Ishikawa (cell line): Measurements from ENCODE around the gene BDKRB2.

Source experiments
- FOXM1 ChIP-seq: IDR thresholded peaks from 2 replicates; pipeline ENCODE4 v1.6.1; 2012; ENCODE audit warnings: low read depth, borderline replicate concordance
- RAD21 ChIP-seq: IDR thresholded peaks from 2 replicates; pipeline ENCODE4 v1.6.1; 2012; ENCODE audit warnings: low read depth
- TF ChIP-seq, protein P1 (sequence below): IDR thresholded peaks from 2 replicates; pipeline ENCODE4 v1.6.1; 2012; ENCODE audit warnings: low read depth, mild to moderate bottlenecking

DNA sequence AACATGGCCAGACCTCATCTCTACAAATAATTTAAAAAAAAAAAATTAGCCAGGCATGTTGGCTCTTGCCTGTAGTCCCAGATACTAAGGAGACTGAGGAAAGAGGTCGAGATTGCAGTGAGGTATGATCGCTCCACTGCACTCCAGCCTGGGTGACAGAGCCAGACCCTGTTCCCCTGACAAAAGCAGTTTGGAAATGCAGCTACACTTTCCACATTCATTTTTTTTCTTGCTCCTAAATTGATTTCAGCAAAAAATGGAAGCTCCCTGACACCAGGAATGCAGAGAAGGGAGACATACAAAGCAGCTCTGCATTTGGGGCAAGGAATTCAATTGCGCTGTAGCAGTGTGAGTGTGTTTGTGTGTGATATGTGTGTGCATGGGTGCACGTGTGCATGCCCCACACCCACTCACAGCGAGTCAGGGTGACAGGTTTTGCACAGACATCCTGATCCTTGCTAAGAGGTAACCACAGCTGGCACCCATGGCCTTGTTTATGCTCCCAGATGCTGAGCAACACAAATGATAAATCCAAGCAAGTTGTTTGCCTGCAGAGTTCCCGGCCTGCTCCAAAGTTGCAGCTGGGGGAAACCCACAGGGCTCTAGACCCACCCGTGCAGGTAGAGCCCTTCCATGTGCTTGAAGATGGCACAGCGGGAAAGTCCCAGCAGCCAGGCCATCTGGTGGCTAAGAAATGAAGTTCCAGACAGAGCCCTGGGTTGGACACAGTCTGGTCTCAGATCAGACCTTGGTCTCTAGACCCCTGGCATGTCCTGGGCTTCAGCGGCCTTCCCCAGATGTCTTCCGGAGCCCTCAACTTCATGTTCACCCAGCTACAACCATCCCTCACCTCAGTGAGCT lies 25.9 kb upstream of the BDKRB2 start:
- no peak for TF ChIP-seq RAD21
- TF ChIP-seq FOXM1, result no peak
- TF ChIP-seq, protein P1, sequence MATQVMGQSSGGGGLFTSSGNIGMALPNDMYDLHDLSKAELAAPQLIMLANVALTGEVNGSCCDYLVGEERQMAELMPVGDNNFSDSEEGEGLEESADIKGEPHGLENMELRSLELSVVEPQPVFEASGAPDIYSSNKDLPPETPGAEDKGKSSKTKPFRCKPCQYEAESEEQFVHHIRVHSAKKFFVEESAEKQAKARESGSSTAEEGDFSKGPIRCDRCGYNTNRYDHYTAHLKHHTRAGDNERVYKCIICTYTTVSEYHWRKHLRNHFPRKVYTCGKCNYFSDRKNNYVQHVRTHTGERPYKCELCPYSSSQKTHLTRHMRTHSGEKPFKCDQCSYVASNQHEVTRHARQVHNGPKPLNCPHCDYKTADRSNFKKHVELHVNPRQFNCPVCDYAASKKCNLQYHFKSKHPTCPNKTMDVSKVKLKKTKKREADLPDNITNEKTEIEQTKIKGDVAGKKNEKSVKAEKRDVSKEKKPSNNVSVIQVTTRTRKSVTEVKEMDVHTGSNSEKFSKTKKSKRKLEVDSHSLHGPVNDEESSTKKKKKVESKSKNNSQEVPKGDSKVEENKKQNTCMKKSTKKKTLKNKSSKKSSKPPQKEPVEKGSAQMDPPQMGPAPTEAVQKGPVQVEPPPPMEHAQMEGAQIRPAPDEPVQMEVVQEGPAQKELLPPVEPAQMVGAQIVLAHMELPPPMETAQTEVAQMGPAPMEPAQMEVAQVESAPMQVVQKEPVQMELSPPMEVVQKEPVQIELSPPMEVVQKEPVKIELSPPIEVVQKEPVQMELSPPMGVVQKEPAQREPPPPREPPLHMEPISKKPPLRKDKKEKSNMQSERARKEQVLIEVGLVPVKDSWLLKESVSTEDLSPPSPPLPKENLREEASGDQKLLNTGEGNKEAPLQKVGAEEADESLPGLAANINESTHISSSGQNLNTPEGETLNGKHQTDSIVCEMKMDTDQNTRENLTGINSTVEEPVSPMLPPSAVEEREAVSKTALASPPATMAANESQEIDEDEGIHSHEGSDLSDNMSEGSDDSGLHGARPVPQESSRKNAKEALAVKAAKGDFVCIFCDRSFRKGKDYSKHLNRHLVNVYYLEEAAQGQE, result no peak
